ENCODE results near the gene KIAA0408.

GRCh38 chr6:127423921-127424320, 35.3 kb downstream of the KIAA0408 start:
- no peak for TF ChIP-seq CTCF (conservative IDR thresholded peaks at IDR 0.05; ENCODE audit: low read depth, low read length)
- TF ChIP-seq EZH2 (IDR thresholded peaks at IDR 0.05; ENCODE audit: low read length, unreplicated experiment), result no peak
